ENCODE data around the gene CACNA1E.

DNA sequence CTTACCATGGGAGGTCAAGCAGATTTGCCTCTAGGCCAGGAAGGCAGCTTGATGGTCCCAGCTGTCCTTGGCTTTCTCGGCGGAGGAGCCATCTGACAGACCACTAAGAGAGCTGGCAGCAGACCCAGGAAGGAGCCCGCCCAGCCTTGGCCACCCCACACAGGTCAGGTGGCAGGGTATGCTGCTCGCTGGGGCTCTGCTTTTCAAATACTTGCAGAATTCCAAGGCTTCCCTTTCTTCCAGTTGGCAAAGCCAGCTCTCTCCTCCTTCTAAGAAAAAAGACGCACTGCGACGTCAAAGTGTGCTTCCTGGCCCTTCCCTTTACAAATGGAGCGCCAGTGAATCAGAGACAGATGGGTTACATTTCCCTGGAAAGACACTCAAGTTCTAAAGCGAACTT, 229.4 kb downstream of the CACNA1E start:
- TF ChIP-seq EZH2phosphoT487 (IDR thresholded peaks at IDR 0.05; ENCODE audit: low read depth, severe bottlenecking, unreplicated experiment), result no peak
- TF ChIP-seq, protein P1, sequence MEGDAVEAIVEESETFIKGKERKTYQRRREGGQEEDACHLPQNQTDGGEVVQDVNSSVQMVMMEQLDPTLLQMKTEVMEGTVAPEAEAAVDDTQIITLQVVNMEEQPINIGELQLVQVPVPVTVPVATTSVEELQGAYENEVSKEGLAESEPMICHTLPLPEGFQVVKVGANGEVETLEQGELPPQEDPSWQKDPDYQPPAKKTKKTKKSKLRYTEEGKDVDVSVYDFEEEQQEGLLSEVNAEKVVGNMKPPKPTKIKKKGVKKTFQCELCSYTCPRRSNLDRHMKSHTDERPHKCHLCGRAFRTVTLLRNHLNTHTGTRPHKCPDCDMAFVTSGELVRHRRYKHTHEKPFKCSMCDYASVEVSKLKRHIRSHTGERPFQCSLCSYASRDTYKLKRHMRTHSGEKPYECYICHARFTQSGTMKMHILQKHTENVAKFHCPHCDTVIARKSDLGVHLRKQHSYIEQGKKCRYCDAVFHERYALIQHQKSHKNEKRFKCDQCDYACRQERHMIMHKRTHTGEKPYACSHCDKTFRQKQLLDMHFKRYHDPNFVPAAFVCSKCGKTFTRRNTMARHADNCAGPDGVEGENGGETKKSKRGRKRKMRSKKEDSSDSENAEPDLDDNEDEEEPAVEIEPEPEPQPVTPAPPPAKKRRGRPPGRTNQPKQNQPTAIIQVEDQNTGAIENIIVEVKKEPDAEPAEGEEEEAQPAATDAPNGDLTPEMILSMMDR (IDR thresholded peaks at IDR 0.05; ENCODE audit: poor library complexity), result no peak
- TF ChIP-seq EZH2 (IDR thresholded peaks at IDR 0.05; ENCODE audit: borderline replicate concordance), result no peak

All from hepatocyte (in vitro differentiated cells).